Measurements from ENCODE around the gene HBE1.

- TF ChIP-seq ZNF8 (CRISPR knock-in tag; IDR thresholded peaks at IDR 0.05) (no peak), RARB (CRISPR knock-in tag; IDR thresholded peaks at IDR 0.05) (no peak), ISL1 (CRISPR knock-in tag; IDR thresholded peaks at IDR 0.05) (no peak), ZC3H10 (CRISPR knock-in tag; IDR thresholded peaks at IDR 0.05) (no peak), CSRNP3 (CRISPR knock-in tag; IDR thresholded peaks at IDR 0.05) (no peak), CREB5 (CRISPR knock-in tag; IDR thresholded peaks at IDR 0.05; ENCODE audit: low read depth) (no peak), PATZ1 (CRISPR knock-in tag; IDR thresholded peaks at IDR 0.05; ENCODE audit: borderline replicate concordance) (no peak), BACH2 (CRISPR knock-in tag; IDR thresholded peaks at IDR 0.05; ENCODE audit: borderline replicate concordance) (no peak), ZFP30 (CRISPR knock-in tag; IDR thresholded peaks at IDR 0.05) (no peak), ARNTL (CRISPR knock-in tag; IDR thresholded peaks at IDR 0.05; ENCODE audit: borderline replicate concordance, low read depth) (no peak), ZFP3 (CRISPR knock-in tag; IDR thresholded peaks at IDR 0.05) (no peak), TSHZ2 (CRISPR knock-in tag; IDR thresholded peaks at IDR 0.05) (no peak)
Observed at GRCh38 chr11:5288108-5288905, 18.6 kb upstream of the HBE1 start.

Data from SK-N-SH treated with all-trans-retinoic acid at 6 μM for 48 hours (cell line).